DMS153 (cell line): ENCODE data around the gene GPR160.
"Not testable (repeated sequence)": the region's sequence is repeated elsewhere in the genome, so short reads cannot be mapped to it uniquely, and the experiment has no call there.

Experiments
- DNase-seq: peaks from one replicate; lab custom pipeline; 2025; lab: John Stamatoyannopoulos, UW

The GPR160 gene

DNA sequence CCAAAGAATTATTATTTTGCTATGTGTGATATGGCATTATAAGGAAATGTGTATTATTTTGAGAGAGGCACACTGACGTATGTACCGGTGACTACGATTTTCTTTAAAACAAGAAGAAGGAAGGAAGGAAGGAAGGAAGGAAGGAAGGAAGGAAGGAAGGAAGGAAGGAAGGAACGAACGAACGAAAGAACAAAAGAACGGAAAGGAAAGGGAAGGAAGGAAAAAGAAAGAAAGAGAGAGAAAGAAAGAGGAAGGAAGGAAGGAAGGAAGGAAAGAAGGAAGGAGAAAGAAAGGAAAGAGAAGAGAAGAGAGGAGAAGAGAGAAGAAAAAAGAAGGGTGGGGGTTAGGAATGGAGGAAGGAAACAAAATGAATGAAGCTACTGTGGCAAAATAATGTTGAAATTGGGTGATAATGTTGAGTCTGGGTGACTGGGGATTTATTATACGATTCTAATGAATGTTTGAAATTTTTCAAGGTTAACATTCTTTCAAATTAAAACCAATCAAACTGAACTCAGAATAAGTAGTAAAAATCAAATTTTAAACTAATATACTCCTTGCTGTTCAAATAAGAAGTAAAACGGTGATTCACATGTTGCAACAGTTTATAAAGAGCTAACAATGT, 73.5 kb downstream of the GPR160 start:
- no peak for DNase-seq

DNA sequence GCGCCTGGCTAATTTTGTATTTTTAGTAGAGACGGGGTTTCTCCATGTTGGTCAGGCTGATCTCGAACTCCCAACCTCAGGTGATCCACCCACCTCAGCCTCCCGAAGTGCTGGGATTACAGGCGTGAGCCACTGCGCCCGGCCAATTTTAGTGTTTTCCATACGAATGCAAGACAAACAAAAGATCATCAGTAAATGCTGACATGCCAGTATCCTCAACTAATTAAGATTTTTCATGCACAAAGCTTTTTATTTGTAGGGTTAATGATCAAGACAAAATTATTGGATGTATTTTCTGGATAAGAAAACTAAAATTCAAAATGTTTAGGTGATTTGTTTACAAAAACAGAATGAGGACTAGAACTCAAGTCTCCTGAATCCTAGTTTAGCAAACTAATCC, 76.4 kb downstream of the GPR160 start:
- not testable (repeated sequence) for DNase-seq

DNA sequence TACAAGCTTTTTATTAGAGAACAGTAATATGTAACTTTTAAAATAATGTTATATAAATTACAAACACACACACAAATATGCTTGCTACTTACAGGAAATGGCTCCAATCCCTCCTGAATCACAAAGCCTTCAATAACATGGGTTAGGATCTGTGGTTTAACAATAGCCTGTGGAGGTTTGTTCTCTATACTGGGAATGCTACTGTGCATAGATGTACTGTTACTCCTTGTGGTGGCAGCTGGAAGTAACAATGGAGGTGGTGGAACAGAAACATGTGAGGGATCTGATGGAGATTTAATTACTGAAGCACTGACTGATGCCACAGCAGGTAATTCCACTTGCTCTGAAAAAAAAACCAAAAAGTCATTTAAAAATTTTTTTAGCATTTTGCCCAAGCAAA, 79.3 kb downstream of the GPR160 start:
- no peak for DNase-seq

DNA sequence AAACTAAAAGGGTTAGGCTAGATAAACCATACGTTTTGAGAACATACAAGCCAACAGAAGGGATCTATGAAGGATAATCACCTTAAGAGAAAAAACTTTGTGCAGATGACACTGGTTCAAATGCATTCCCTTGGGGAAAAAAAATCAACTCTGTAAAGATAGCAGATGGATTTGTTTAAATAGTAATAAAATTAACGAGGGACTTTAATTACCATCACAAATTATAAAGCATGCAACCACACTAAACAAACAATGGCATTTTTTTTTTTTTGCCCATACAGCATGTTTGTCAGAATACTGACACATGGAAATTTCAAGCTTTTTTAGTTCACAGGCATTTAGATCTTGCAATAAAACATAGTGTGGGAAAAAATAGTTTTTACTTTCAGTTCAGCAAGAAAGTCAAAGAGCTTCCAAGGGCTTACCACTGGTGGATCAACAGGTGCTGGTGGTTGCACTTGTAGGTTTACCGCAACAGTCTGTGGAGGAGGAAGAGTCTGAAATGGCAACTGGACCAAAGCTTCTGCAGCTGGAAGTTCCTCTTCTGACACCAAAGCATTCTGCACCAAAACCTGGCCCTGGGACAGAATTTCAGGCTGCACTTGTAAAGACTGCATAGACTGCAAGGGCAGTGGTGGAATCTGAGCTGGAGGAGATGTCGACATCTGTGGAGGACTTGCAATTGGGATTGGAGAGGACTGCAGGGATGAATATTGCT, 90.6 kb downstream of the GPR160 start:
- DNase-seq, result no peak

DNA sequence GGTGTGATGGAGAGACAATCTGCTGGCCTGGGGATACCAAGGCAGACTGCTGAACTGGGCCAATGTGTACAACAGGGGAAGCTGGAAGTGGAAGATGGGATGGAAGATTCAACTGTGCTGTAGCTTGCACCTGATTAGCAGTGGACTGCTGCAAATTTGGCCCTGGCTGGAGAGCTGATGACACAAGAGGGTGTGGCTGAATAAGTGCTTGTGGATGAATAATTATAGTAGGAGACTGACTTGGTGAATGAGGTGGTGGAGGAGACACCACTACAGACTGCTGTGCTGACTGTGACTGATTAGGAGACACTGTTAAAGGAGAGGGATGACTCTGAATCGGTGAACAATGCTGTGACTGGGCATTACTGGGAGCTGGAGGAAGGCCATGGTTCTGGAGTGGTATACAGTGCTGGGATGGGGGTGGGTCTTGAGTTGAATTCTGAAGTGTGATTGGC, 91.2 kb downstream of the GPR160 start:
- DNase-seq, result no peak

DNA sequence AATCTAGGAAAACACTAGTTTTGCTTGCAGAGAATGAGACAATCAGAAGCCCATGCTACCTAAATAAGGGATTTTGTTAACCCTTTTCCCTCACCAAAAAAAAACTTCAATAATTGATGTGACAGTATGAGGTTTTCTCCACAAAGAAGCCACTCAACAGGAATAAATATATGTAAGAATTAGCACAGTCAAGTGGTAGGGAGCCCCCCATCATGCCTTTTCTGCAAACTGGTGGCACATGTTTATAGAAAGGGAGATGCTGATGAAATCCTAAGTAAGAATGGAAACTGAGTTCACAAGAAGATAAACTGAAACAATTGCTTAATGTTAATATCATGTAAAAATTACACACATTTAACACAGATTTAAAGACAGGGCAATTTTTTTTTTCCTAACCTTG, 92.7 kb downstream of the GPR160 start:
- DNase-seq, result no peak

DNA sequence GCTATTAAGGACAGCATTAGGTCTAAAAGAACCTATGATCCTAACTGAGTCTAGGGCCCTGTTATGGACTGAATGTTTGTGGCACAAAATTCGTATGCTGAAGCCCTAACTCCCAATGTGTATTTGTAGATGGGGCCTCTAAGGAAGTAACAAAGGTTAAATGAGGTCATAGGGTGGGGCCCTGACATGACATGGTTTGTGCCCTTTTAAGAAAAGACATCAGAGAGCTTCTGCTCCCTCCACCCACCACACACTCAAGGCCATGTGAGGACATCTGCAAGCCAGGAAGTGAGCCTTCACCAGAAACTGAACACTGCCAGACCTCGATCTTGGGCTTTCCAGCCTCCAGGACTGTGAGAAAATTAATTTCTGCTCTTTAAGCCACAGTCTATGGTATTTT, 94.5 kb downstream of the GPR160 start:
- DNase-seq, result no peak
